Measurements from ENCODE around the gene UBE2QL1.

The UBE2QL1 gene

DNA sequence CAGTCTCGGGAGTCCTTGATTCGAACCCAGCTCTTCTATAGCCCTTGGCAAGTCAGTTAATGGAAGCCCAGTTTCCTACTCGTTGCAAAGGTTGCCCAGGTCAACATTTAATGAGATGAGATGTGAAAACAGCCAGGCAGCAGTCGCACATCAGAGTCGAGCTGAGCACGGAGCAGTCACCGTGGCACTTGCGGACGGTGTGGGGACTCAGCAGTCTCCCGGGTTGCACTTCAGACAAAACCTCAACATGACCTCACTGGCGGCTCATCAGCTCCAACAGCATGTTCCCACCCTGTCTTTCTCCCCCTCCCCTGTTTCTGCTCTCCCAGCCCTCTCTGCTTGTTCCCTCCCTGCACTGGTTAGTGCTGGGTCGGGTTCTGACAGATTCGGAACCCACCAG, 35.8 kb downstream of the UBE2QL1 start:
- H3K4me3 ChIP-seq (ENCODE audit: low read length): no peak overlapping the region
- H3K27me3 ChIP-seq (ENCODE audit: insufficient read depth, low read length): no peaks in the 10 kb centered on the region
- no peak overlapping the region for H3K9ac ChIP-seq (ENCODE audit: low read depth, low read length)
- H3K4me1 ChIP-seq (ENCODE audit: insufficient read depth, low read length): no peaks in the 10 kb centered on the region
- H3K36me3 ChIP-seq (ENCODE audit: insufficient read depth, low read length): no peaks in the 10 kb centered on the region
- H3K27ac ChIP-seq (ENCODE audit: low read depth, low read length): no peak overlapping the region
- no peaks in the 10 kb centered on the region for H3K9me3 ChIP-seq (ENCODE audit: insufficient read depth, low read depth, low read length)
- 94% methylated on average over 13 of the region's 13 CpGs for WGBS

- WGBS: 91% methylated on average over 5 of the region's 5 CpGs
- Histone ChIP-seq H3K9me3 (ENCODE audit: insufficient read depth, low read depth, low read length) (no peaks in the 10 kb centered on the region), H3K36me3 (ENCODE audit: insufficient read depth, low read length) (no peaks in the 10 kb centered on the region), H3K4me1 (ENCODE audit: insufficient read depth, low read length) (no peaks in the 10 kb centered on the region), H3K27ac (ENCODE audit: low read depth, low read length) (no peak overlapping the region), H3K9ac (ENCODE audit: low read depth, low read length) (no peak overlapping the region), H3K27me3 (ENCODE audit: insufficient read depth, low read length) (no peaks in the 10 kb centered on the region), H3K4me3 (ENCODE audit: low read length) (no peak overlapping the region)
These were observed 36.2 kb downstream of the UBE2QL1 start for GRCh38 chr5:6484899-6485298.

DNA sequence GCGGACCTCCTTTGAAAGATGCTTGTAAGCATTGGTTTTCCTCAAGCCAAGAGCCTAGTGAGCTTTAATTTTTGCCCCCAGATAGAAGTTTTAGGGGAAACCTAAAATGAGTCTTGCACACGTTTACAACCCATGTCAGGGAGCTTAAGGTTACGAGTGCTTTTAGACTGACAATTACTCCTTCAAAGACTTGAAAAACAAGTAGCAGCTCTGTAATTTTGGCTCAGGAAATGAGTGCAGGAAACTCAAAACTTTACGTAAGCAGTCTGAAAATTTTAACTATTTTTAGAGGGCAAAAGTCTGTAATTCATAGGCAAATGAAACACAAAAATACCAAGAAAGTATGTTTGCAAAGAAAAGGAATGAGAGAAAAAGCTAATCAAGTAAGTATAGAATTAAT, 36.8 kb downstream of the UBE2QL1 start:
- no peaks in the 10 kb centered on the region for H3K9me3 ChIP-seq (ENCODE audit: insufficient read depth, low read depth, low read length)
- WGBS: 90% methylated on average over 4 of the region's 4 CpGs
- no peaks in the 10 kb centered on the region for H3K4me1 ChIP-seq (ENCODE audit: insufficient read depth, low read length)
- no peaks in the 10 kb centered on the region for H3K27me3 ChIP-seq (ENCODE audit: insufficient read depth, low read length)
- H3K27ac ChIP-seq (ENCODE audit: low read depth, low read length): no peak overlapping the region
- H3K4me3 ChIP-seq (ENCODE audit: low read length): no peak overlapping the region
- no peaks in the 10 kb centered on the region for H3K36me3 ChIP-seq (ENCODE audit: insufficient read depth, low read length)
- no peak overlapping the region for H3K9ac ChIP-seq (ENCODE audit: low read depth, low read length)

DNA sequence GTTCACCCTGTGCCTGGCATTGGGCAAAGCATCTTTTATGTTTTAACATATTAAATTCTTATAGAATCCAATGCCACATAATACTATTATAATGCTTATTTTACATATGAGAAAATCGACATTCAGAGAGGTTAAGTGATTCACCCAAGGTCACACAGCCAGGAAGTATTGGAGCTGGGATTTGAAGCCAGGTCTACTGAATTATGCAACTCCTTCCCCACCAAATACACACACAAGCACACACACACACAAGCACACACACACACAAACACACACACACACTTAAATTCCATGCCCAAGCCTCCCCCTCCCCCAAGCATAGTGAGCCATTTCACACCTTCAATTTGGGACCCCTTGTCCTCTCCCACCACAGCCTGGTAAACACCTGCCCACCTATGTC, 37.4 kb downstream of the UBE2QL1 start:
- no CpG with 5 or more reads among the region's 1 CpG for WGBS
- no peaks in the 10 kb centered on the region for H3K9me3 ChIP-seq (ENCODE audit: insufficient read depth, low read depth, low read length)
- peaks cover 3% of the 10 kb centered on the region; the same call in 1 of the 2 replicates for H3K4me1 ChIP-seq (ENCODE audit: insufficient read depth, low read length)
- no peak overlapping the region for H3K27ac ChIP-seq (ENCODE audit: low read depth, low read length)
- no peak overlapping the region for H3K9ac ChIP-seq (ENCODE audit: low read depth, low read length)
- peaks cover 2% of the 10 kb centered on the region; the same call in 1 of the 2 replicates for H3K27me3 ChIP-seq (ENCODE audit: insufficient read depth, low read length)
- no peak overlapping the region for H3K4me3 ChIP-seq (ENCODE audit: low read length)
- H3K36me3 ChIP-seq (ENCODE audit: insufficient read depth, low read length): no peaks in the 10 kb centered on the region

DNA sequence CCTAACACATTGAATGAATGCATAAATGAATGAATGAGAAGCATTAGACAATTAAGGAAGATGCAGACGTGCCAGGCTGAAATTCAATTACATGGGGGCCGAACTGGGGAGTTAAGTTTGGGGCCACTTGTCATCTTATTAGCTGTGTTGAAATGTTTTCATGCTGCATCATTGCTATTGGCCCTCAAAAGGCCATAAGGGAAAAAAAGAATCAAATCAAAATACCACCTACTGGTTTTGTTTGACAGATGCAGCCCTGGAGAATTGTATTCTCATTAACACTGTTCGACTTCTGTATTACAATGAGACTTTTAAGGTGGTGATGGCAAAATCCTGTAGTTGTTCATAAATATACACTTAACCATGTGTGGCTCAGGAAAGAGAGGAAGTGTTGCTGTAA, 38.4 kb downstream of the UBE2QL1 start:
- H3K27me3 ChIP-seq (ENCODE audit: insufficient read depth, low read length): peaks cover 10% of the 10 kb centered on the region; the same call in 1 of the 2 replicates
- no peaks in the 10 kb centered on the region for H3K9me3 ChIP-seq (ENCODE audit: insufficient read depth, low read depth, low read length)
- H3K4me1 ChIP-seq (ENCODE audit: insufficient read depth, low read length): peaks cover 5% of the 10 kb centered on the region; the same call in 1 of the 2 replicates
- no peak overlapping the region for H3K4me3 ChIP-seq (ENCODE audit: low read length)
- H3K9ac ChIP-seq (ENCODE audit: low read depth, low read length): no peak overlapping the region
- H3K27ac ChIP-seq (ENCODE audit: low read depth, low read length): no peak overlapping the region
- no peaks in the 10 kb centered on the region for H3K36me3 ChIP-seq (ENCODE audit: insufficient read depth, low read length)
- 97% methylated on average over 3 of the region's 3 CpGs for WGBS

GRCh38 chr5:6488021-6488420, 39.4 kb downstream of the UBE2QL1 start:
- Histone ChIP-seq H3K4me3 (ENCODE audit: low read length) (no peak overlapping the region), H3K9ac (ENCODE audit: low read depth, low read length) (no peak overlapping the region), H3K27ac (ENCODE audit: low read depth, low read length) (no peak overlapping the region), H3K36me3 (ENCODE audit: insufficient read depth, low read length) (no peaks in the 10 kb centered on the region), H3K9me3 (ENCODE audit: insufficient read depth, low read depth, low read length) (no peaks in the 10 kb centered on the region), H3K4me1 (ENCODE audit: insufficient read depth, low read length) (peaks cover 5% of the 10 kb centered on the region; the same call in 1 of the 2 replicates), H3K27me3 (ENCODE audit: insufficient read depth, low read length) (peaks cover 12% of the 10 kb centered on the region; the same call in 1 of the 2 replicates)
- WGBS: 80% methylated on average over 4 of the region's 4 CpGs

DNA sequence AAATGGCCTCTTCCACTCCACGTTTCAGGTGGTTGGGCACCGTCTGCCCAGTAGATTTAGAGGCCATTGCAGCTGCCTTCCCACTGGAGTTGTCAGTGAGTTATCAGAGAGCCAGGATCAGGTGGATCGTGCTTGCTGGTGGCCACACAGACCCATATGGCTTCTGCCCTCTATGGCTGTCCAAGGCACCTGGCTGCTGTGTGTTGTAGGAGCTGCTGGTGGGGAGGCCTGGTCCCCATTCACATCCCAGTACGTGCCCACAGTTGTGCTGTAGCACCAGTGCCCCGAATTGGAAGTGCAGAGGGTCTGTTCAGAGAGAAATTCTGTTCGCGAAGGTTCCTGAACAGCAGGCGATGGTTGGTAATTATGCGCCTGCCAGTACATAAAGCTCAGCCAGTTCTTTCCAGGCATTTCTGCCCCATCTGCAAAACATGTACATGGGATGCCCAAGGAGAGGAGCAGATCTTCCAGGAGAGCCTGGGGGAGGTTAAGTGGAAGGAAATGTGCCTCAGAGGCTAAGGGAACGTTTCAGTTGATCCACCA, 41.1 kb downstream of the UBE2QL1 start:
- Histone ChIP-seq H3K4me3 (ENCODE audit: low read length) (no peak overlapping the region), H3K36me3 (ENCODE audit: insufficient read depth, low read length) (no peaks in the 10 kb centered on the region), H3K4me1 (ENCODE audit: insufficient read depth, low read length) (peaks cover 5% of the 10 kb centered on the region; the same call in 1 of the 2 replicates), H3K9ac (ENCODE audit: low read depth, low read length) (no peak overlapping the region), H3K27me3 (ENCODE audit: insufficient read depth, low read length) (peaks cover 12% of the 10 kb centered on the region; the same call in 1 of the 2 replicates), H3K27ac (ENCODE audit: low read depth, low read length) (no peak overlapping the region), H3K9me3 (ENCODE audit: insufficient read depth, low read depth, low read length) (no peaks in the 10 kb centered on the region)
- 91% methylated on average over 10 of the region's 10 CpGs for WGBS

GRCh38 chr5:6490246-6490645, 41.6 kb downstream of the UBE2QL1 start:
- H3K27ac ChIP-seq (ENCODE audit: low read depth, low read length): no peak overlapping the region
- H3K36me3 ChIP-seq (ENCODE audit: insufficient read depth, low read length): no peaks in the 10 kb centered on the region
- peaks cover 12% of the 10 kb centered on the region; the same call in 1 of the 2 replicates for H3K27me3 ChIP-seq (ENCODE audit: insufficient read depth, low read length)
- H3K9me3 ChIP-seq (ENCODE audit: insufficient read depth, low read depth, low read length): no peaks in the 10 kb centered on the region
- no peak overlapping the region for H3K9ac ChIP-seq (ENCODE audit: low read depth, low read length)
- H3K4me3 ChIP-seq (ENCODE audit: low read length): no peak overlapping the region
- WGBS: 92% methylated on average over 9 of the region's 9 CpGs
- H3K4me1 ChIP-seq (ENCODE audit: insufficient read depth, low read length): peaks cover 5% of the 10 kb centered on the region; the same call in 1 of the 2 replicates

- no peaks in the 10 kb centered on the region for H3K9me3 ChIP-seq (ENCODE audit: insufficient read depth, low read depth, low read length)
- H3K27ac ChIP-seq (ENCODE audit: low read depth, low read length): no peak overlapping the region
- H3K9ac ChIP-seq (ENCODE audit: low read depth, low read length): no peak overlapping the region
- no peaks in the 10 kb centered on the region for H3K36me3 ChIP-seq (ENCODE audit: insufficient read depth, low read length)
- peaks cover 5% of the 10 kb centered on the region; the same call in 1 of the 2 replicates for H3K4me1 ChIP-seq (ENCODE audit: insufficient read depth, low read length)
- H3K4me3 ChIP-seq (ENCODE audit: low read length): no peak overlapping the region
- H3K27me3 ChIP-seq (ENCODE audit: insufficient read depth, low read length): peaks cover 12% of the 10 kb centered on the region; the same call in 1 of the 2 replicates
- WGBS: 65% methylated on average over 3 of the region's 3 CpGs
These were observed 42.0 kb downstream of the UBE2QL1 start for GRCh38 chr5:6490693-6491092.

DNA sequence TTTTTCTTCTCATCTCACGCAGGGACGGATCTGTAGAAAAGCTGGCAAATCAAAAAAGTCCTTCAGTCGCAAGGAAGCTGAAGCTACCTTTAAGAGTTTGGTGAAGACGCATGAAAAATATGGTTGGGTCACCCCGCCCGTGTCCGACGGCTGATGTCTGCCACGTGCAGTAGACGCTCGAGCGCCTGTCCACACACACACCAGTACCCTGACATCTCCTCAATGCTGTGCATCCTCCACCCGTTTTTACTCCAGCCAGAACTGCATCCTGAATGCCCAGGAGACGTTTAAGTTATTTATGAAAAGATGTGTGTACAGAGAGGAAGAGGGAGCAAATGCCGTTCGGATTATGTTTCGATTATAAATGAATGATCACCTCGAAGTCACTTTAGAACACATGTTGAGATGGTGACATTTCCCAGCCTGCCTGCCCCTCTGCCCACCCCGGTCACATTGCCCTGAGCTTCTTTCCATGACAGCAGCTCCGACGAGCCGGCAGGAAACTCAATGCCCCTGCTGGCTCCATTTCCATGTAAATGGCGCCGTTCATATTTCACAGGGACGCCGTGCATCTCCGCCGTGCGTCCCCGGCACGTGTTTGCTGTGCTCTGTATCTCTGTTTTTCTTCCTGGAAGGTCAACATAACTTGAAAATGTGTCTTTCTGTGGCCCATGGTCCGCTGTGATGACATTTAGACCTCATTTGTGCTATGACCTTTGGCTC, 42.7 kb downstream of the UBE2QL1 start:
- Histone ChIP-seq H3K27ac (ENCODE audit: low read depth, low read length) (no peak overlapping the region), H3K36me3 (ENCODE audit: insufficient read depth, low read length) (no peaks in the 10 kb centered on the region), H3K4me3 (ENCODE audit: low read length) (no peak overlapping the region), H3K4me1 (ENCODE audit: insufficient read depth, low read length) (peaks cover 5% of the 10 kb centered on the region; the same call in 1 of the 2 replicates), H3K9ac (ENCODE audit: low read depth, low read length) (no peak overlapping the region), H3K9me3 (ENCODE audit: insufficient read depth, low read depth, low read length) (no peaks in the 10 kb centered on the region), H3K27me3 (ENCODE audit: insufficient read depth, low read length) (peaks cover 12% of the 10 kb centered on the region; the same call in 1 of the 2 replicates)
- WGBS: 63% methylated on average over 32 of the region's 32 CpGs

DNA sequence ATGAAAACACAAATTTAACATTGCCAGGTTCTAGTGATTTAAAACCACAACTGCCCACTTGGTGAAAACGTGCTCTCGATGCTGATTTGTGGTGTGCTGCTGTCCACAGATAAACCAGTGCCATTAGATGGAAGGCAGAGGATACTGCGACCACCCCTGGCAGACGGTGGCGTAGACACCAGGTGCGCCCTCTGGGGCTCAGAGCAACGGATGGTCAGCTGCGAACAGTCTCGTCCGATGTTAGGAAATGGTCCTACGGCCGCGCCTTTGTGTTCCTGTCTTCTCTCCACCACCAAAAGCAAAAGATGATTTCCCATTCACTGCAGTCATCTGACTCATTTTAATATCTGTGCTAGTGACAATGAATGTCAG, 43.2 kb downstream of the UBE2QL1 start:
- Histone ChIP-seq H3K4me1 (ENCODE audit: insufficient read depth, low read length) (peaks cover 5% of the 10 kb centered on the region; the same call in 1 of the 2 replicates), H3K27me3 (ENCODE audit: insufficient read depth, low read length) (peaks cover 12% of the 10 kb centered on the region; the same call in 1 of the 2 replicates), H3K9me3 (ENCODE audit: insufficient read depth, low read depth, low read length) (no peaks in the 10 kb centered on the region), H3K4me3 (ENCODE audit: low read length) (no peak overlapping the region), H3K27ac (ENCODE audit: low read depth, low read length) (no peak overlapping the region), H3K9ac (ENCODE audit: low read depth, low read length) (no peak overlapping the region), H3K36me3 (ENCODE audit: insufficient read depth, low read length) (no peaks in the 10 kb centered on the region)
- 91% methylated on average over 13 of the region's 13 CpGs for WGBS
